Astrocyte of the cerebellum (primary cell): ENCODE measurements around the gene FRK.
A peak's percentile ranks its signal among the peaks of the same experiment; 100 is the strongest.
"Not testable (repeated sequence)": the region's sequence is repeated elsewhere in the genome, so short reads cannot be mapped to it uniquely, and the experiment has no call there.

Experiments used
- DNase-seq: peaks from one replicate; pipeline ENCODE4 v3.0.0-alpha.2; 2011; ENCODE audit warnings: low read depth
- H3K4me3 ChIP-seq: 2 replicates; pipeline ENCODE4 v1.5.1; 2011; ENCODE audit warnings: mild to moderate bottlenecking, low read depth, low read length, moderate library complexity
- CTCF ChIP-seq: IDR thresholded peaks from 2 replicates; pipeline ENCODE4 v1.5.1; 2012; ENCODE audit warnings: low read length, low read depth, moderate library complexity, mild to moderate bottlenecking; ENCODE audit errors: missing control alignments
- in situ Hi-C: cut with HindIII; loops from 2 replicates; pipeline ENCODE4 v1.10.0; 2017; ENCODE audit warnings: low sequenced_read_pairs

The FRK gene

GRCh38 chr6:115945812-115946211, 114.9 kb downstream of the FRK start:
- DNase-seq = no peak
- no peak overlapping the region for H3K4me3 ChIP-seq
- in situ Hi-C loops = no loop called here
- TF ChIP-seq CTCF = no peak

GRCh38 chr6:115945306-115945705, 115.4 kb downstream of the FRK start:
- in situ Hi-C loops = no loop called here
- TF ChIP-seq CTCF = no peak
- no peak overlapping the region for H3K4me3 ChIP-seq
- peak; percentile 32 for DNase-seq

- DNase-seq, in situ Hi-C loops, H3K4me3 ChIP-seq: not testable (repeated sequence)
These were observed 115.9 kb downstream of the FRK start for GRCh38 chr6:115944829-115945228.

GRCh38 chr6:115937502-115937901, 123.2 kb downstream of the FRK start:
- in situ Hi-C loops, DNase-seq, H3K4me3 ChIP-seq: not testable (repeated sequence)

- no peak for DNase-seq
- TF ChIP-seq CTCF = no peak
- no peak overlapping the region for H3K4me3 ChIP-seq
- in situ Hi-C loops = no loop called here
These were observed 125.3 kb downstream of the FRK start for GRCh38 chr6:115935361-115935760.

- H3K4me3 ChIP-seq = no peak overlapping the region
- in situ Hi-C loops = loop anchor here (5.0 kb wide), 1 partner anchor 92 kb away; no protein-coding TSS in a partner anchor
- no peak for TF ChIP-seq CTCF
- no peak for DNase-seq
These were observed 125.9 kb downstream of the FRK start for GRCh38 chr6:115934829-115935228.

DNA sequence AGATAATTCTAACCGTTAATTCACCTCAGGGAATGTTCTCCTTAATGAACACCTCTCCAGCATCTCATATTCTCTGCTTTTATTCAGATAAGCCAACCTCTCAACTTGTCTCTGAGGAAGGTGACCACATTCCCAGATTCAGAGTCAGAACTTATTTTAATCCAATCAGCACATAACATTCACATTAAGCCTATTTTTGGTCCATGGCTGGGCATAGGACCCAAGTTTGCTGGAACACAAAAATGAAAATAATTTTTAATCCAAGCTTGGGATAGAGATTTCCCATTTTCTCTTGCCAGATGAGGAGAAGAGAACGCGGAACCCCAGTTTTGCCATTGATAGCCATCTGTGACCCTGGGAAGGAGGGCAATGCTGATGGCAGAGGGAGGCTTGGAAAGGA, 126.5 kb downstream of the FRK start:
- no peak for DNase-seq
- in situ Hi-C loops = loop anchor here (5.0 kb wide), 1 partner anchor 93 kb away; no protein-coding TSS in a partner anchor
- TF ChIP-seq CTCF = no peak
- no peak overlapping the region for H3K4me3 ChIP-seq

DNA sequence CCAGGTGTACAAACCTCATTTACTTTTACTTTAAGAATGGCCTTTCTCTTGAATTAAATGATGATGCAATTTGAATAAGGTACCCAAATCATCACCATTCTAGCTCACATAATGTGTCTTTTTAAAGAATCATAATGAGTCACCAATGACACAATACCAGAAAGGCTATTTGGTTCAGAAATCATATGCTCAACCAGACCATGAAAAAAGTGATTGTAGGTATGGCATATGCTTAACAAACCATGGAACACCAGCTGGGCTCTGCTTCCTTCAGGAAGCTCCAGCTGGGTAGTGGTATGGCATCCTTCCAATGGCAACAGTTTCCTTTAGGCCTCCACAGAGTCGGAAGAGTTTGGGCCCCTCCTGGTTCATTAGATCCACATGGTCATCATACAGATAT, 128.2 kb downstream of the FRK start:
- no peak for TF ChIP-seq CTCF
- in situ Hi-C loops = loop anchor here (5.0 kb wide), 1 partner anchor 95 kb away; no protein-coding TSS in a partner anchor
- H3K4me3 ChIP-seq = no peak overlapping the region
- peak; percentile 100 for DNase-seq

GRCh38 chr6:115928000-115928399, 132.7 kb downstream of the FRK start:
- in situ Hi-C loops, DNase-seq, H3K4me3 ChIP-seq: not testable (repeated sequence)
